PFSK-1 (cell line): ENCODE results near the gene TLR10.

Source experiments
- FOXP2 ChIP-seq: optimal IDR thresholded peaks from 2 replicates; pipeline ENCODE3; 2011; ENCODE audit warnings: borderline replicate concordance, control low read depth, inconsistent platforms; ENCODE audit not compliant: insufficient read depth; ENCODE audit errors: extremely low read length, extremely low read depth
- POLR2AphosphoS5 ChIP-seq: IDR thresholded peaks from 2 replicates; pipeline ENCODE4 v1.6.1; 2012; ENCODE audit warnings: low read depth, mild to moderate bottlenecking, control low read depth, low read length, moderate library complexity
- REST ChIP-seq, 2 experiments: IDR thresholded peaks; 2 replicates each; pipeline versions ENCODE4 v1.6.1 to v1.8.0; 2011 to 2012; ENCODE audit warnings: low read depth in 2 of 2, low read length in 2 of 2, control low read depth in 1 of 2, inconsistent platforms in 1 of 2, mild to moderate bottlenecking in 1 of 2, moderate library complexity in 1 of 2; ENCODE audit not compliant: insufficient read depth in 1 of 2
- SIN3A ChIP-seq: IDR thresholded peaks from 2 replicates; pipeline ENCODE4 v1.6.1; 2012; ENCODE audit warnings: mild to moderate bottlenecking, low read length, moderate library complexity, borderline replicate concordance; ENCODE audit not compliant: insufficient read depth
- TAF1 ChIP-seq: IDR thresholded peaks from 2 replicates; pipeline ENCODE4 v1.6.1; 2012; ENCODE audit warnings: low read length, control low read depth, borderline replicate concordance; ENCODE audit not compliant: insufficient read depth

The TLR10 gene

GRCh38 chr4:38818441-38818976 lies 35.7 kb upstream of the TLR10 start:
- no peak for TF ChIP-seq REST (IDR thresholded peaks at IDR 0.05; ENCODE audit: insufficient read depth in 1 of 2, low read depth in 2 of 2, low read length in 2 of 2)
- no peak for TF ChIP-seq SIN3A
- no peak for TF ChIP-seq TAF1
- no peak for TF ChIP-seq POLR2AphosphoS5
- no peak for TF ChIP-seq FOXP2

- no peak for TF ChIP-seq REST (IDR thresholded peaks at IDR 0.05; ENCODE audit: insufficient read depth in 1 of 2, low read depth in 2 of 2, low read length in 2 of 2)
- TF ChIP-seq FOXP2 = no peak
- TF ChIP-seq TAF1 = no peak
- no peak for TF ChIP-seq SIN3A
- TF ChIP-seq POLR2AphosphoS5 = peak; percentile 61
These were observed 33.3 kb upstream of the TLR10 start for GRCh38 chr4:38815885-38816782.

GRCh38 chr4:38814386-38814785 lies 31.6 kb upstream of the TLR10 start:
- TF ChIP-seq SIN3A (no peak), FOXP2 (no peak), TAF1 (no peak), POLR2AphosphoS5 (no peak), REST (IDR thresholded peaks at IDR 0.05; ENCODE audit: insufficient read depth in 1 of 2, low read depth in 2 of 2, low read length in 2 of 2) (no peak)

- TF ChIP-seq POLR2AphosphoS5 (no peak), TAF1 (no peak), FOXP2 (no peak), REST (IDR thresholded peaks at IDR 0.05; ENCODE audit: insufficient read depth in 1 of 2, low read depth in 2 of 2, low read length in 2 of 2) (no peak), SIN3A (no peak)
These were observed 28.5 kb upstream of the TLR10 start for GRCh38 chr4:38811297-38811696.
